Adrenal gland (tissue), 5 donors: Measurements from ENCODE around the gene PRKCE.

Source experiments
- POLR2A ChIP-seq, 2 donors: fragments of 450-650 bp; IDR thresholded peaks; one replicate each; pipeline ENCODE4 v1.6.1; 2017; ENCODE audit warnings: antibody characterized with exemption in 2 of 2, mild to moderate bottlenecking in 2 of 2, moderate library complexity in 1 of 2
- TF ChIP-seq, protein P1 (sequence below), 6 experiments: fragments of 450-650 bp in 4 of 6; fragments of 200-600 bp in 2 of 6; sonication (generic) in 1 of 6; IDR thresholded peaks; 1 replicate in 5 of 6; 2 replicates in 1 of 6; pipeline versions ENCODE4 v1.5.1 to v1.8.0; 2016 to 2021; ENCODE audit warnings: antibody characterized with exemption in 6 of 6, mild to moderate bottlenecking in 2 of 6, moderate library complexity in 1 of 6
- donor health status: DM: no; HTN: no; CAD: no.

- TF ChIP-seq, protein P1, sequence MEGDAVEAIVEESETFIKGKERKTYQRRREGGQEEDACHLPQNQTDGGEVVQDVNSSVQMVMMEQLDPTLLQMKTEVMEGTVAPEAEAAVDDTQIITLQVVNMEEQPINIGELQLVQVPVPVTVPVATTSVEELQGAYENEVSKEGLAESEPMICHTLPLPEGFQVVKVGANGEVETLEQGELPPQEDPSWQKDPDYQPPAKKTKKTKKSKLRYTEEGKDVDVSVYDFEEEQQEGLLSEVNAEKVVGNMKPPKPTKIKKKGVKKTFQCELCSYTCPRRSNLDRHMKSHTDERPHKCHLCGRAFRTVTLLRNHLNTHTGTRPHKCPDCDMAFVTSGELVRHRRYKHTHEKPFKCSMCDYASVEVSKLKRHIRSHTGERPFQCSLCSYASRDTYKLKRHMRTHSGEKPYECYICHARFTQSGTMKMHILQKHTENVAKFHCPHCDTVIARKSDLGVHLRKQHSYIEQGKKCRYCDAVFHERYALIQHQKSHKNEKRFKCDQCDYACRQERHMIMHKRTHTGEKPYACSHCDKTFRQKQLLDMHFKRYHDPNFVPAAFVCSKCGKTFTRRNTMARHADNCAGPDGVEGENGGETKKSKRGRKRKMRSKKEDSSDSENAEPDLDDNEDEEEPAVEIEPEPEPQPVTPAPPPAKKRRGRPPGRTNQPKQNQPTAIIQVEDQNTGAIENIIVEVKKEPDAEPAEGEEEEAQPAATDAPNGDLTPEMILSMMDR (IDR thresholded peaks at IDR 0.05): no peak
- TF ChIP-seq POLR2A (IDR thresholded peaks at IDR 0.05): no peak
These were observed 385.5 kb downstream of the PRKCE start for GRCh38 chr2:46036929-46037328.
